ENCODE data around the gene CDCA4.

DNA sequence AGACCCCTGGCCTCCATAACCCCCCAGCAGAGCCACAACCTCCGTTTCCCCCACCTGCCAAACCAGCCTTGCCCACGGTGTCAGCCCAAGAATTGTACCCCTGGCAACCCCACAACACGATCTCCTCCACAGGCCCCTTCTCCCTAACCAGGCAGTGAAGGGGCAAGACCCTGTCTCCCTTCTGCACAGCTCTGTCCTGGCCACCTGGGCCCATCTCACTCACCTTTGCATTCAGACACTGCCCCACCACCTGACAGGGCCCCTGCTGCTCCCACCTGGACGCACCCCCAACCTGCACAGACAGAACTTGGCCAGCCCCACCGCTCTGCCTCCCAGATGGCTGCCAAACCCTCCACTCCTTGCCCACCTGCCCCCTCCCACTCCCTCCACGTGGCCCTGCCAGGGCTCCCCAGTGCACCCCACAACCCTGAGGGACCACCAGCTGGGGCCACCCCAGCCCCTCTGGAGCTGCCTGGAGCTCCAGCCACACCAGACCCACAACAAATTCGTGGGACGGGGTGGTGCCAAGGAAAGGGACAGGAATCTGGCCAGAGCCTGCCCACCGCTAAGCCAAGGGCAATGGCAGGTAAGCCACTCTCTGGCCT, 54.5 kb downstream of the CDCA4 start:
- TF ChIP-seq, protein P1, sequence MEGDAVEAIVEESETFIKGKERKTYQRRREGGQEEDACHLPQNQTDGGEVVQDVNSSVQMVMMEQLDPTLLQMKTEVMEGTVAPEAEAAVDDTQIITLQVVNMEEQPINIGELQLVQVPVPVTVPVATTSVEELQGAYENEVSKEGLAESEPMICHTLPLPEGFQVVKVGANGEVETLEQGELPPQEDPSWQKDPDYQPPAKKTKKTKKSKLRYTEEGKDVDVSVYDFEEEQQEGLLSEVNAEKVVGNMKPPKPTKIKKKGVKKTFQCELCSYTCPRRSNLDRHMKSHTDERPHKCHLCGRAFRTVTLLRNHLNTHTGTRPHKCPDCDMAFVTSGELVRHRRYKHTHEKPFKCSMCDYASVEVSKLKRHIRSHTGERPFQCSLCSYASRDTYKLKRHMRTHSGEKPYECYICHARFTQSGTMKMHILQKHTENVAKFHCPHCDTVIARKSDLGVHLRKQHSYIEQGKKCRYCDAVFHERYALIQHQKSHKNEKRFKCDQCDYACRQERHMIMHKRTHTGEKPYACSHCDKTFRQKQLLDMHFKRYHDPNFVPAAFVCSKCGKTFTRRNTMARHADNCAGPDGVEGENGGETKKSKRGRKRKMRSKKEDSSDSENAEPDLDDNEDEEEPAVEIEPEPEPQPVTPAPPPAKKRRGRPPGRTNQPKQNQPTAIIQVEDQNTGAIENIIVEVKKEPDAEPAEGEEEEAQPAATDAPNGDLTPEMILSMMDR (IDR thresholded peaks at IDR 0.05; ENCODE audit: insufficient read depth, low read length, poor library complexity, severe bottlenecking): no peak
- no peak for TF ChIP-seq EZH2phosphoT487 (conservative IDR thresholded peaks at IDR 0.05; ENCODE audit: low read length)
